ENCODE results near the gene TMEM204. TPM values are rescaled to one million over a fixed set of nuclear protein-coding genes. Genes with fewer than 3 reads are reported as not detected.

TMEM204 gene
- total and polyA plus RNA-seq, 4 donors: 24.7 to 116 (median 40.4) TPM

DNA sequence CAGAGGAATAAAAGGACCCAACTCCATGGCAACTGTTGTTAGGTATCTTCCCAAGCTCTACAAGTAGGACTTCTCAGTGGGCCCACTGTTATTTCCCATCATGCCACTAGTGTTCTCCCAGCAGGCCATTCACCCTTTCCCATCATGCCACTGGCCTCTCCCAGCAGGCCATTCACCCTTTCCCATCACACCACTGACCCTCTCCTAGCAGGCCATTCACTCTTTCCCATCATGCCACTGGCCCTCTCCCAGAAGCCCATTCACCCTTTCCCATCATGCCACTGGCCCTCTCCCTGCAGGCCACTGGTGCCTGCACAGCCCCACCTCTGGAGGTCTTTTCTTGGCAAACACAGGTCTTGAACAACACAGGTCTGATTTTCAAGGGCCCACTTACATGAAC, 42.1 kb downstream of the TMEM204 start:
- Histone ChIP-seq H3K4me1 (ENCODE audit: control insufficient read depth in 5 of 5, insufficient read depth in 5 of 5, low read length in 5 of 5) (peaks cover 0 to 1% (median 0%) of the 10 kb centered on the region in 5 donors), H3K36me3 (ENCODE audit: control insufficient read depth in 4 of 4, insufficient read depth in 4 of 4, low read length in 4 of 4) (peaks cover 0 to 13% (median 11%) of the 10 kb centered on the region in 4 donors), H3K9ac (ENCODE audit: insufficient read depth in 1 of 2, low read length in 2 of 2) (no peak overlapping the region), H3K9me3 (ENCODE audit: control insufficient read depth in 4 of 4, insufficient read depth in 3 of 4, low read length in 3 of 4) (no peaks in the 10 kb centered on the region), H3K27me3 (ENCODE audit: control insufficient read depth in 3 of 3, insufficient read depth in 3 of 3, low read length in 2 of 3) (no peaks in the 10 kb centered on the region), H3K4me3 (no peak overlapping the region), H3K27ac (ENCODE audit: low read depth in 1 of 2, low read length in 1 of 2) (no peak overlapping the region)
- no peak for ATAC-seq (ENCODE audit: insufficient read depth, low FRiP score)
- no peak for DNase-seq
- no peak for TF ChIP-seq CTCF (IDR thresholded peaks at IDR 0.05; ENCODE audit: control extremely low read depth, extremely low read depth)

GRCh38 chr16:1579214-1579613, 45.7 kb downstream of the TMEM204 start:
- Histone ChIP-seq H3K36me3 (ENCODE audit: control insufficient read depth in 4 of 4, insufficient read depth in 4 of 4, low read length in 4 of 4) (peaks cover 0 to 23% (median 16%) of the 10 kb centered on the region in 4 donors), H3K27ac (ENCODE audit: low read depth in 1 of 2, low read length in 1 of 2) (no peak overlapping the region), H3K9me3 (ENCODE audit: control insufficient read depth in 4 of 4, insufficient read depth in 3 of 4, low read length in 3 of 4) (no peaks in the 10 kb centered on the region), H3K4me1 (ENCODE audit: control insufficient read depth in 5 of 5, insufficient read depth in 5 of 5, low read length in 5 of 5) (peaks cover 0 to 1% (median 0%) of the 10 kb centered on the region in 5 donors), H3K4me3 (no peak overlapping the region), H3K9ac (ENCODE audit: insufficient read depth in 1 of 2, low read length in 2 of 2) (no peak overlapping the region), H3K27me3 (ENCODE audit: control insufficient read depth in 3 of 3, insufficient read depth in 3 of 3, low read length in 2 of 3) (no peaks in the 10 kb centered on the region)
- DNase-seq (no peak), ATAC-seq (ENCODE audit: insufficient read depth, low FRiP score) (no peak)
- WGBS, 2 donors: 81 to 86% methylated on average over 5 of the region's 5 CpGs
- TF ChIP-seq CTCF (IDR thresholded peaks at IDR 0.05; ENCODE audit: control extremely low read depth, extremely low read depth): no peak

DNA sequence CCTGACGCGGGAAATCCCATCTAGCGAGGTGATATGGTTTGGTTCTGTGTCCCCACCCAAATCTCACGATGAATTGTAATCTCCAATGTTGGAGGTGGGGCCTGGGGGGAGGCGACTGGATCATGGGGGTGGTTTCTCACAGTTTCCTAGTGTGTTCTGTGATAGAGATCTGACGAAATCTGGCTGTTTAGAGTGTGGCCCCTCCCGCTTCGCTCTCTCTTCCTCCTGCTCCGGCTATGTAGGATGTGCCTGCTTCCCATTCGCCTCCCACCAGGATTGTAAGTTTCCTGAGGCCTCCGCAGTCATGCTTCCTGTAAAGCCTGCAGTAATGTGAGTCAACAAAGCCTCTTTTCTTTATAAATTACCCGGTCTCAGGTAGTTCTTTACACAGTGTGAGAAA, 46.8 kb downstream of the TMEM204 start:
- 75 to 81% methylated on average over 12 of the region's 12 CpGs for WGBS, 2 donors
- Histone ChIP-seq H3K4me1 (ENCODE audit: control insufficient read depth in 5 of 5, insufficient read depth in 5 of 5, low read length in 5 of 5) (peaks cover 0 to 1% (median 0%) of the 10 kb centered on the region in 5 donors), H3K27me3 (ENCODE audit: control insufficient read depth in 3 of 3, insufficient read depth in 3 of 3, low read length in 2 of 3) (no peaks in the 10 kb centered on the region), H3K36me3 (ENCODE audit: control insufficient read depth in 4 of 4, insufficient read depth in 4 of 4, low read length in 4 of 4) (peaks cover 1 to 28% (median 19%) of the 10 kb centered on the region in 4 donors), H3K27ac (ENCODE audit: low read depth in 1 of 2, low read length in 1 of 2) (no peak overlapping the region), H3K9ac (ENCODE audit: insufficient read depth in 1 of 2, low read length in 2 of 2) (no peak overlapping the region), H3K9me3 (ENCODE audit: control insufficient read depth in 4 of 4, insufficient read depth in 3 of 4, low read length in 3 of 4) (no peaks in the 10 kb centered on the region), H3K4me3 (no peak overlapping the region)
- no peak for TF ChIP-seq CTCF (IDR thresholded peaks at IDR 0.05; ENCODE audit: control extremely low read depth, extremely low read depth)
- DNase-seq (no peak), ATAC-seq (ENCODE audit: insufficient read depth, low FRiP score) (no peak)

GRCh38 chr16:1580956-1581355, 47.5 kb downstream of the TMEM204 start:
- Histone ChIP-seq H3K27ac (ENCODE audit: low read depth in 1 of 2, low read length in 1 of 2) (no peak overlapping the region), H3K27me3 (ENCODE audit: control insufficient read depth in 3 of 3, insufficient read depth in 3 of 3, low read length in 2 of 3) (no peaks in the 10 kb centered on the region), H3K9ac (ENCODE audit: insufficient read depth in 1 of 2, low read length in 2 of 2) (no peak overlapping the region), H3K9me3 (ENCODE audit: control insufficient read depth in 4 of 4, insufficient read depth in 3 of 4, low read length in 3 of 4) (no peaks in the 10 kb centered on the region), H3K4me3 (no peak overlapping the region), H3K4me1 (ENCODE audit: control insufficient read depth in 5 of 5, insufficient read depth in 5 of 5, low read length in 5 of 5) (peaks cover 0 to 1% (median 0%) of the 10 kb centered on the region in 5 donors), H3K36me3 (ENCODE audit: control insufficient read depth in 4 of 4, insufficient read depth in 4 of 4, low read length in 4 of 4) (peaks cover 2 to 30% (median 20%) of the 10 kb centered on the region in 4 donors)
- ATAC-seq (ENCODE audit: insufficient read depth, low FRiP score) (no peak), DNase-seq (no peak)
- TF ChIP-seq CTCF (IDR thresholded peaks at IDR 0.05; ENCODE audit: control extremely low read depth, extremely low read depth): no peak
- WGBS, 2 donors: 96 to 99% methylated on average over 5 to 6 of the region's 6 CpGs

Measured in lung (tissue), 12 donors.